SK-N-MC (cell line): ENCODE measurements around the gene TFR2.

Source experiments
- EZH2 ChIP-seq: fragments of 200-600 bp; sonication (generic); IDR thresholded peaks from one replicate; pipeline ENCODE4 v1.6.1; 2017; ENCODE audit warnings: antibody characterized with exemption
- POLR2AphosphoS5 ChIP-seq: IDR thresholded peaks from 2 replicates; pipeline ENCODE4 v1.6.1; 2012; ENCODE audit warnings: mild to moderate bottlenecking, low read depth, low read length, borderline replicate concordance

DNA sequence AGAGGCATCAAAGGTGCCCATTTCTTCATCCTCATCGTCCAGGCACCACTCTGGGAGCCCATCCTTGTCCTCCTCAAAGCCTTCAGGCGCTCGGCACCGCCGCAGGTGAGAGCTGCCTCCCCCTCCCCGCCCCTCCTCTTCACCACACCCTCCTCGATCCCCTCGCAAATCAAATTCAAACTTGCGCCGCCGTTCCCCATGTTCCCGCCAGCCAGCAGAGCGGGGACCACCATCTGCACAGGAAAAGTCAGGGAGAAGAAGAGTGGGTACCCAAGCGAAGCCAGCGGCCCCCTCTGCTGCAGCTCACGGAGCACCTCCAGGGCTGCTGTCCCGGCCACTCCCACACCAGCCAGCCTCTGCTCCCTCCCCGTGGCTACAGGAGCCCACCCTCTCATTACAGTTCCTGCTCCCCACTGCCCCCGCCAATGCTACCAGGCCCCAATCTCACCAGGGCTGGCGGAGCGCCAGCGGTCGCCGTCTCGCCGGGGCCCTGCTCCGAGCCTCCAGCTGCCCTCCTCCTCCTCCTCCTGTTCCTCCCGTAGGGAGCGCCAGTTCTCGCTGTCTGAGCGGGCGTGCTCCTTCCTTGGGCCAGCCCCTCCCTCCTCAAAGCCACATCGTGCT is 45.0 kb upstream of the TFR2 start:
- TF ChIP-seq EZH2 (no peak), POLR2AphosphoS5 (no peak)
